Stimulated activated CD8-positive, alpha-beta memory T cell treated with anti-CD3 and anti-CD28 coated beads, Interleukin-15, amount 100 ng/mL, for 4 hours (primary cell): ENCODE measurements around the gene MEST.
"Not testable (repeated sequence)": the region's sequence is repeated elsewhere in the genome, so short reads cannot be mapped to it uniquely, and the experiment has no call there.

ENCODE experiments used
- DNase-seq, 2 donors: peaks; one replicate each; pipeline ENCODE4 v3.0.0-alpha.2; 2020; ENCODE audit warnings: low read depth in 2 of 2

Gene MEST

GRCh38 chr7:130523519-130524125, 31.7 kb downstream of the MEST start:
- DNase-seq: not testable (repeated sequence)

GRCh38 chr7:130524628-130525027, 32.7 kb downstream of the MEST start:
- DNase-seq: no peak

GRCh38 chr7:130527752-130528355, 36.0 kb downstream of the MEST start:
- DNase-seq: not testable (repeated sequence)

- DNase-seq: no peak
Observed at GRCh38 chr7:130529417-130529816, 37.5 kb downstream of the MEST start.

GRCh38 chr7:130537894-130538293, 46.0 kb downstream of the MEST start:
- DNase-seq: not testable (repeated sequence)

- not testable (repeated sequence) for DNase-seq
Observed at GRCh38 chr7:130541287-130541686, 49.4 kb downstream of the MEST start.

GRCh38 chr7:130542297-130542696, 50.4 kb downstream of the MEST start:
- not testable (repeated sequence) for DNase-seq

GRCh38 chr7:130543487-130544010, 51.7 kb downstream of the MEST start:
- no peak for DNase-seq

GRCh38 chr7:130544356-130544755, 52.5 kb downstream of the MEST start:
- no peak for DNase-seq

GRCh38 chr7:130553398-130554029, 61.6 kb downstream of the MEST start:
- DNase-seq: no peak

- DNase-seq: no peak
Observed at GRCh38 chr7:130554481-130554880, 62.6 kb downstream of the MEST start.
